Retinal pigment epithelial cell (primary cell): ENCODE results near the gene PSEN1.

Experiments
- DNase-seq: peaks from one replicate; pipeline ENCODE4 v3.0.0-alpha.2; 2010; ENCODE audit warnings: low read depth
- H3K4me3 ChIP-seq: 2 replicates; pipeline ENCODE4 v1.5.1; 2011; ENCODE audit warnings: mild to moderate bottlenecking, low read length, control low read depth, moderate library complexity
- TF ChIP-seq, protein P1 (sequence below): conservative IDR thresholded peaks from 2 replicates; pipeline ENCODE4 v1.5.1; 2011; ENCODE audit warnings: low read depth, low read length, control low read depth, inconsistent platforms

Gene PSEN1

DNA sequence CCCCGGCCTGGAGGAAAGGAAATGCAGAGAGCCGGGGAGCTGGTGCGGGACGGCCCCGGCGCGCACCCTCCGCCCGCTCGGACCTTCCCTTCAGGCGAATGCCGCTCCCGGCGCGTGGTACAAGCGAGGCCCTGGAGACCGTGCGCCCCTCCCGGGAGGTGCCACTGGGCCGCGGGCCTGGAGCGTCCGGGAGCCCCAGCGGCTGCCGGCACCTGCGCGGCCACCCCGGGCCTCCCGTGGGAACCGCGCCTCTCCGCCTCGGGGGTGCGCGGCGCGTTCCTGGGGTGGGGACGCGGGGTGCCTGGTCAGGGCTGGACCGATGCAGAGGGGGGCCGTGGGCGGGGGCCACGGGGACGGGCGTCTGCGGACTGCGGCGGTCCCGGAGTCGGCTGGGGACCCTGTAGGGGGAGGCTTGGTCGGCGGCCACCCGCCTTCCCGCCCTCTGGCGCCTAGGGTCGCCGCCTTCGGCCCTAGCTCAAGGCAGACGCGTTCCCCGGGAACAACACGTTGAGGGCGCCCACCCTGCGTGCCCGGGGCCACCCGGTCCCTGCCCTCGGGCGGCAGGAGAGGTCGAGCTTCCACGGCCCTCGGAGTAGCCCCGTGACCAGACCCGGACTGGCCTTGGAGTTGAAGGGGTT lies 101.6 kb downstream of the PSEN1 start:
- TF ChIP-seq, protein P1, sequence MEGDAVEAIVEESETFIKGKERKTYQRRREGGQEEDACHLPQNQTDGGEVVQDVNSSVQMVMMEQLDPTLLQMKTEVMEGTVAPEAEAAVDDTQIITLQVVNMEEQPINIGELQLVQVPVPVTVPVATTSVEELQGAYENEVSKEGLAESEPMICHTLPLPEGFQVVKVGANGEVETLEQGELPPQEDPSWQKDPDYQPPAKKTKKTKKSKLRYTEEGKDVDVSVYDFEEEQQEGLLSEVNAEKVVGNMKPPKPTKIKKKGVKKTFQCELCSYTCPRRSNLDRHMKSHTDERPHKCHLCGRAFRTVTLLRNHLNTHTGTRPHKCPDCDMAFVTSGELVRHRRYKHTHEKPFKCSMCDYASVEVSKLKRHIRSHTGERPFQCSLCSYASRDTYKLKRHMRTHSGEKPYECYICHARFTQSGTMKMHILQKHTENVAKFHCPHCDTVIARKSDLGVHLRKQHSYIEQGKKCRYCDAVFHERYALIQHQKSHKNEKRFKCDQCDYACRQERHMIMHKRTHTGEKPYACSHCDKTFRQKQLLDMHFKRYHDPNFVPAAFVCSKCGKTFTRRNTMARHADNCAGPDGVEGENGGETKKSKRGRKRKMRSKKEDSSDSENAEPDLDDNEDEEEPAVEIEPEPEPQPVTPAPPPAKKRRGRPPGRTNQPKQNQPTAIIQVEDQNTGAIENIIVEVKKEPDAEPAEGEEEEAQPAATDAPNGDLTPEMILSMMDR = no peak
- peak overlapping the region; percentile 52 for H3K4me3 ChIP-seq
- DNase-seq = no peak

DNA sequence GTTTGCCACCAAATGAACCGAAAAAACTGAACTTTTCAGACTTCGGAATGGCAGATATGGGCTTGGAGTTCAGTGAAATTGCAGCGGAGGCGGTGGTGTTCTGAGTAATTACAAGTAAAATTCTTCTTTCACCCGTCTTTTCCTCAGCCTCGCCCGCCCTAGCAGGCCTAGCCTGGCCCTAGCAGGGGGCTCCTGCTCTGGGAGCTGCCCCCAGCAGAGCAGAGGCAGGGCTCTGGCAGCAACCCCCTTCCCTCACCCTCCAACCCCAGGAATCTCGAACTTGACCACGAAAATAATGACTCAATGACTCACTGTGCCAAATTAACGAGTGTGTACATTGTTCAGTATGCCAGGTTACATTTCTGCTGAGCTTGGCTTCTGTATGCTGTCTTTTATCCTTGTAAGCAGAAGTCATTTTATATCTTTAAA lies 102.1 kb downstream of the PSEN1 start:
- TF ChIP-seq, protein P1 = no peak
- peak; percentile 75 for DNase-seq
- H3K4me3 ChIP-seq = peak overlapping the region; percentile 52

DNA sequence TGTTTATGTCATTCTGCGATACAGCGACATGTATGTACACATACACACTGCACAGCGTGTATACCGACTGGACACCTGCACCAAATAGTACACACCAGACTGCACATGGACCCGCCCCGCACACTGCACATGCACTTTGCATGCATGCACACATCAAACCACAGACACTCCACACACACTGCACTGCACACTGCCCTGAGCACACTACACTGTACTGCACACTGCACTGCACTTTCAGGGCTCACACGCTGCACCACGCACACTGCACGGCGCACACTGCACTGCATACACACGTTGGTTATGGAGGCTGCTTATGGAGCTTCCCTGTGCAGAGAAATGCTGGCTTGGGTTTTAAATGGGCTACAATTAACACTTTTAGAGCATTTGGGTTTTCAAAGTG lies 102.6 kb downstream of the PSEN1 start:
- peak overlapping the region; percentile 33 for H3K4me3 ChIP-seq
- TF ChIP-seq, protein P1 = no peak
- DNase-seq = no peak

DNA sequence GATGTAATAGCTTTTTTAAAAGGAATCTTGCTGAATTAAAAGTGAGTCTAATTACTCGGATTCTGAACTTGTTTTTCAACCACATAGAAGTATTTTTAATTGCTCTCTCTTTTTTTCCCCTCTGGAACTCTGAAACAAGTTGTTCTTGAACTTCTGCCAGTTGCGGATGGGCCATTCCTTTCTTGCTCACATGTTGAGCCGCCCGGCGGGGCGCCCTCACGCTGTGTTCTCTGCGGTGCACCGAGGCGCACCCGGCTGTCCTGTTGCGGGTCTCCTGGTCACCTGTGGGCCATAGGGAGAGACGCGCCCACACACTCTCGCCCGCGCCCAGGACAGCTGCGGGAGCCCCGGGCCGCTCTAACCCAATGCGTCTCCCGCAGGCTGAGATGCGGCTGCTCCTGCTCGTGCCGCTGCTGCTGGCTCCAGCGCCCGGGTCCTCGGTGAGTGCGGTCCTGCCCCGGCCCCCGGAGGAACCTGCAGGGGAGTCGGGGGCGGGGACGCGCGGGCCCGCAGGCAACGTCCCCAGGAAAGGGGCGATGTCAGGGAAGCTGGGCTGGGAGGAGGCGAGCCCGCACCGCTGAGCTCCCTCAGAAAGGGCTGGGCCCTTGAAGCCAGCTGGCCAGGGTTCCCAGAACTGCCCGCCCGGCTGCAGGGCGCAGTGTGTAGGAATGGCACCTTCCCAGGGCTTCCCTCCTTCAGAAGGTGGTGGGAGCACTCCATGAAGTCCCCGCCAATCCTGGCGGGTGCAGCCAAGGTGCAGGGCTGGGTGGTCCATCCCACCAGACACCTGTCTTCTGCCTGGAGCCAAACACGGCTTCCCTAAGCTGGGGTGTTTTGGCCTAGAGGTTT lies 103.3 kb downstream of the PSEN1 start:
- H3K4me3 ChIP-seq = peak overlapping the region; percentile 33
- peak; percentile 39 for DNase-seq
- TF ChIP-seq, protein P1 = no peak

DNA sequence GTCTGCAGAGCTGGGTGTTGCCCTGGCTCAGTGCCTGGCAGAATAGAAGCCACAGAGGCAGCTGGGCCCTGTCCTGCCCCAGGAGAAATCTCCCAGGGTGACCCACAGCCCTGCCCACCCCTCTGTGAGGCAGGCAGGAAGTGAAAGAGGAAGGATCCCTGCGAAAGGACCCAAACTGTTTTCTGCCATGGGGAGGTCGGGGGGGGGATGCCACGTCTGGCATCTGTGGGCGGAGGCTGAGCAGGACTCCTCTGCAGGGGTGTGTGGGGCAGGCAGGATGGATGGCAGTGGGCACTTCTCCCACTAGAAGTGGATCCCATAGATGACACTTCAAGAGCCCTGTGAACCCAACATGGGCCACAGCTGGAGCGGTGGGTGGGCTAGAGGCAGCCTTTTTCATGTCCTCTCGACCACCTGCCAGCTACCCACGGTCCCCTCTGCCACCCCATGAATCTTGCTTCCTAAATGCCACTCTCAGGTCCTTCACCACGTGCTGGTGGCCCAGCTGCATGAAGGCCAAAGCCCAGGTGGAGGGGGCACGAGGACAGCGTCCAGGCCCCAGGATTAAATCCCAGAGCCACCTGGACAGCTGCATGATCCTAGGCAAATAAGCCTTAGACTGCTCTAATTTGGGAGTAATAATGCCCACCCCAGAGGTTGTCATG lies 104.6 kb downstream of the PSEN1 start:
- no peak for DNase-seq
- TF ChIP-seq, protein P1 = no peak
- H3K4me3 ChIP-seq = no peak overlapping the region

DNA sequence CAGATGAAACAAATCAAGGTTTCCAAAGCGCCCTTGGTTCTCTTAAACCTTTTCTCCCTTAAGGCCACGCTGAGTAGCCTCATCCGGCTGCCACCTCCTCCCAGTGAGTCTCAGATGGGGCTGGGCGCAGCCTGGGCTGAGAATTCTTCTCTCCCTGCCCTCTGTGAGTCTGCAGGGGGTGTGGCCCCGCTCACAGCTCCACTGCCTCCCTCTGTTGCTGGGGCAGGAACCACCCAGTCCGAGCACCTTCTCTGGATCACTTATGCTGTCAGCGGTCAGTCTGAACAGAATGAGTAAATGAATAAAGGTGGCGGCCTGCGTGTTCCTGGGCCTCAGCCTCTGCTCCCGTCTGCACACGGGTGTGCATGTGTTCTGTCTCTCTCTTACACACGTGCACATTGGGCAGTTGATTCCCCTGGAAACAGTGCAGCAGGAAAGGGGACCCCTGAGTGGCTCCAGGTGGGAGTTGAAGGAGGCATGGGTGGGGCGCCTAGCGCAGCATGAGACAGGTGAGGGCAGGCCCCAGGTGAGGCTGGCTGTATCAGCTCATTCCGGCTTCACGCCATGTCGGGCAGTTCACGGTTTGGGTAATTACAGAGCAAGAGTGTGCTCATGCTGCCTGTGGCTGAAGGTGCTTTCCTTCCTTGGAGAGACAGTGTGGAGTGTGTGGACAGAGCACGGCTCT lies 105.3 kb downstream of the PSEN1 start:
- DNase-seq = no peak
- H3K4me3 ChIP-seq = no peak overlapping the region
- TF ChIP-seq, protein P1 = no peak
